Esophagus muscularis mucosa (tissue), 3 donors: ENCODE data around the gene WNT9A.

ENCODE experiments used
- CTCF ChIP-seq, 3 experiments: fragments of 200-600 bp in 2 of 3; fragments of 450-650 bp in 1 of 3; sonication (generic) in 2 of 3; IDR thresholded peaks; one replicate each; pipeline ENCODE4 v1.5.1; 2017 to 2019; ENCODE audit warnings: antibody characterized with exemption in 3 of 3, mild to moderate bottlenecking in 2 of 3, moderate library complexity in 1 of 3
- POLR2AphosphoS5 ChIP-seq, 2 donors: sonication (generic); formaldehyde crosslinking; IDR thresholded peaks; one replicate each; pipeline ENCODE4 v1.6.1; 2017; ENCODE audit warnings: antibody characterized with exemption in 2 of 2

GRCh38 chr1:227941509-227942020 is 6.2 kb downstream of the WNT9A start:
- TF ChIP-seq POLR2AphosphoS5 (IDR thresholded peaks at IDR 0.05) (no peak), CTCF (IDR thresholded peaks at IDR 0.05) (no peak)
